HG03159 (cell line): Measurements from ENCODE around the gene ABLIM2.
"Not testable (repeated sequence)": the region's sequence is repeated elsewhere in the genome, so short reads cannot be mapped to it uniquely, and the experiment has no call there.

ENCODE experiments used
- ATAC-seq: cut with Tn5 transposase; IDR thresholded peaks from one replicate; pipeline ENCODE4 v1.9.1; 2021; ENCODE audit warnings: mild to moderate bottlenecking, moderate library complexity; ENCODE audit not compliant: unreplicated experiment

The ABLIM2 gene

DNA sequence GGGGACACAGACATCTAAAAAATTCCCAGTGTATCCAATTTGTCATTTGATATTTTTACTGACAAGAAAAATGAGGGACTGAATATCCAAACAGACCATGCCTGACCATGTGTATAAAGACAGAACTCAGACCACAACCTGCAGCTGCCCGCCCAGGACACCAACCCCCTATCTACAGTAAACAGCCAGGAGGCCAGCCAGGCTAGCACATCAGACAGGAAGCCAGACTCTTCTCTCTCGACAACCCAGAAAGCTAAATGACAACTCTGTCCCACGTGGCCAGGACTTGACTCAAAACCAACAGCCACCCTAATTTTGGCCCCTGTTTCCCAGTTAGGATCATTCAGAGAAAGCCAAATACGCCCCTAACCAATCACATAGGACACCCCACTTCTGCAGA lies 234.0 kb downstream of the ABLIM2 start:
- no peak for ATAC-seq

DNA sequence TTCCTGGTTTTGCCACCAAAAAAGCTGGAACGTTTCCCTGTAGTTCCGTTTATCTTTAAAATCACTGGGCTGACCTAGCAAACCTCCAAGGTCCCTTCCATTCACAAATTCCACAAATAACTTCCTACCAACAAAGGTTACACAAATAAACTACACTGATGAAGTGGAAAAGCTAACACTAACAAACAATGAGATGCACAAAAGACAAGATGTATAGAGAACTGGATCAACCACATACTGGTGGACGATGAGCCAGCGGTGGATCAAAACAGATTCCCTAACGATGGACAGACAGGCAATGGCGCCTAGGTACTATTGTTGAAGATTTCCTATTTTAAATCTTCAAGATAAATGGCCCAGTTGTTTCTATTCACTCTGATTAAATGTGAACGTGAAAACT lies 234.4 kb downstream of the ABLIM2 start:
- no peak for ATAC-seq

DNA sequence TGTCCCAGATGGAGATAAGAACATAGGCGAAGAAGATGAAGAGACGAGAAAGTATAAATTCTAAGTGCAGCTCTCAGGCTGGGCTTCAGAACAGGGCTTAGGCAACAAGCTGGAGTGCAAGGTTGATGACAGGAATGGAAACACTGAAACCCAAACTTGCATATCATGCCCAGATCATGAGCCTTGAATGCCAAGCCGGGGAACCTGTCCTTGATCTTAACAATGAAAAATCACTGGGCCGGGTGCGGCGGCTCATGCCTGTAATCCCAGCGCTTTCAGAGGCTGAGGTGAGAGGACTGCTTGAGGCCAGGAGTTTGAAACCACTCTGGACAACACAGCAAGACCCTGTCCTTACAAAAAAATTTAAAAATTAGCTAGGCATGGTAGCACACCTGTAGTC lies 236.1 kb downstream of the ABLIM2 start:
- no peak for ATAC-seq

DNA sequence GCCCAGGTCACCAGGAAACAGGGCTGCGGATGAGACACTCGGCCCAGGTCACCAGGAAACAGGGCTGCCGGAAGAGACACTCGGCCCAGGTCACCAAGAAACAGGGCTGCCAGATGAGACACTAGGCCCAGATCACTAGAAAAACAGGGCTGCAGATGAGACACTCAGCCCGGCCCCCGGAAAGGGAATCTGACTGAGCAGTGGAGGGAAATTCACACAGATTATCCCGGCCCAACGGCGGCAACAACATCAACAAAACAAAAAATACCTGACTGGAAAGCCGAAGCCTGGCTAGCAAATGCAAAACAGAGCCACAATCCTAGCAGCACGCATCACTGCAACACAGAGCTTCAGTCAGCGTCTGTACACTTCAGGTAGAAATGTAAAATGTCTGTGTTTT lies 239.6 kb downstream of the ABLIM2 start:
- ATAC-seq = no peak

DNA sequence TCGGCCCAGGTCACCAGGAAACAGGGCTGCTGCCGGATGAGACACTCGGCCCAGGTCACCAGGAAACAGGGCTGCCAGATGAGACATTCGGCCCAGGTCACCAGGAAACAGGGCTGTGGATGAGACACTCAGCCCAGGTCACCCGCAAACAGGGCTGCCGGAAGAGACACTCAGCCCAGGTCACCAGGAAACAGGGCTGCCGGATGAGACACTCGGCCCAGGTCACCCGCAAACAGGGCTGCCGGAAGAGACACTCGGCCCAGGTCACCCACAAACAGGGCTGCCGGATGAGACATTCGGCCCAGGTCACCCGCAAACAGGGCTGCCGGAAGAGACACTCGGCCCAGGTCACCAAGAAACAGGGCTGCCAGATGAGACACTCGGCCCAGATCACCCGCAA lies 240.4 kb downstream of the ABLIM2 start:
- not testable (repeated sequence) for ATAC-seq

DNA sequence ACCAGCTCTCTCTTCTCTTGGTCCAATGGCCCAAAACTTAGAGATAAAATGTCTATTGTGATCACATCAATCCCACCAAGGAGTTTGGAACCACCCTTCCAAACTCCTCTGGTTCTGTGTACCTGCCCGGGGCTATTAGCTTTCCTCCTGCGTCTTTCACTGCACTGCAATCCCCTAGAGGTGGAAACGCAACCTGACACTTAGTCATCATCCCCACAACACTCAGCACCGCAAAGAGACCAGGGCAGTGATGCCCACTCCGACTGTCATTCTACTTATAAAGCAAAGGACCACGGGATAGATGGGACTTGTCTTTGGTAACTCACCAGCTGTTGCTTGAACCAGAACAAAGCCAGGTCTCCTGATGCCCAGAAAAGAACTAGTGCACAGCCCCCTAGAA lies 240.9 kb downstream of the ABLIM2 start:
- ATAC-seq = no peak

DNA sequence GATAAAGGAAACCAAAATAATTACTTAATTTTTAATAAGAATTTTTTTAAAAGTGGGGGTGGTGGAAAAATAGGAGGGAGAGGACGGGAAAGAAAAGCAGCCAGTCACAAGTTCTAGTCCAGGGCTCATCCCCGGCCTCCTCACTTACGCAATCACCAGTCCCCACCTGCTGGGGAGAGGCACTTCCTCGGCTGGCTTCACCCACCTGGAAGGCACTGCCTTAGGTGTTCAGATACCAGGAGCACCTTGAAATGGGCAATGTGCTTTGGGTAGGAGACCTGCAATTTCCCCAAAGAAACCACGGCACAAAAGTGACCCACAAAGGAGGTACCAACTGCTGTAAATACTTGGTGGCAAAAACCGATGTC lies 242.8 kb downstream of the ABLIM2 start:
- no peak for ATAC-seq
